Measurements from ENCODE around the gene EXOC3L1.

The EXOC3L1 gene

GRCh38 chr16:67216612-67217490 is 26.9 kb upstream of the EXOC3L1 start:
- no peak for DNase-seq
- intact Hi-C loops (cut with DNase I) = no loop called here

- no peak for DNase-seq
- intact Hi-C loops (cut with DNase I) = no loop called here
Observed at GRCh38 chr16:67215706-67216105, 25.8 kb upstream of the EXOC3L1 start.

- intact Hi-C loops (cut with DNase I) = no loop called here
- DNase-seq = no peak
Observed at GRCh38 chr16:67213197-67214019, 23.5 kb upstream of the EXOC3L1 start.

GRCh38 chr16:67212766-67213165 is 22.8 kb upstream of the EXOC3L1 start:
- DNase-seq = no peak
- intact Hi-C loops (cut with DNase I) = no loop called here

- DNase-seq = no peak
Observed at GRCh38 chr16:67211674-67212073, 21.7 kb upstream of the EXOC3L1 start.

GRCh38 chr16:67210069-67210937 is 20.4 kb upstream of the EXOC3L1 start:
- intact Hi-C loops (cut with DNase I) = no loop called here

More at GRCh38 chr16:67211674-67212073, 21.7 kb upstream of the EXOC3L1 start:
- intact Hi-C loops (cut with DNase I) = no loop called here

GRCh38 chr16:67209565-67209964 is 19.6 kb upstream of the EXOC3L1 start:
- intact Hi-C loops (cut with DNase I) = no loop called here
- no peak for DNase-seq

More at GRCh38 chr16:67210069-67210937, 20.4 kb upstream of the EXOC3L1 start:
- no peak for DNase-seq

- intact Hi-C loops (cut with DNase I) = no loop called here
- DNase-seq = no peak
Observed at GRCh38 chr16:67208154-67208896, 18.4 kb upstream of the EXOC3L1 start.

- intact Hi-C loops (cut with DNase I) = no loop called here
- DNase-seq = peak in 1 of 10 donors; percentile 59
Observed at GRCh38 chr16:67207249-67208091, 17.5 kb upstream of the EXOC3L1 start.

GRCh38 chr16:67206838-67207248 is 16.9 kb upstream of the EXOC3L1 start:
- intact Hi-C loops (cut with DNase I) = no loop called here

GRCh38 chr16:67206129-67206837 is 16.3 kb upstream of the EXOC3L1 start:
- DNase-seq = no peak
- intact Hi-C loops (cut with DNase I) = no loop called here

More at GRCh38 chr16:67206838-67207248, 16.9 kb upstream of the EXOC3L1 start:
- DNase-seq = no peak

- no peak for DNase-seq
- intact Hi-C loops (cut with DNase I) = no loop called here
Observed at GRCh38 chr16:67204076-67204475, 14.1 kb upstream of the EXOC3L1 start.

- intact Hi-C loops (cut with DNase I) = no loop called here
- no peak for DNase-seq
Observed at GRCh38 chr16:67202956-67203493, 13.1 kb upstream of the EXOC3L1 start.

GRCh38 chr16:67202426-67202825 is 12.5 kb upstream of the EXOC3L1 start:
- DNase-seq = peak in 1 of 10 donors; percentile 65
- intact Hi-C loops (cut with DNase I) = no loop called here

GRCh38 chr16:67201411-67202345 is 11.7 kb upstream of the EXOC3L1 start:
- intact Hi-C loops (cut with DNase I) = no loop called here
- DNase-seq = no peak

GRCh38 chr16:67200491-67200890 is 10.6 kb upstream of the EXOC3L1 start:
- DNase-seq = peak in 1 of 10 donors; percentile 63
- intact Hi-C loops (cut with DNase I) = no loop called here

GRCh38 chr16:67199808-67200198 is 9.9 kb upstream of the EXOC3L1 start:
- intact Hi-C loops (cut with DNase I) = no loop called here
- no peak for DNase-seq
